HepG2 (cell line): ENCODE data around the gene CASZ1. TPM values are rescaled to one million over a fixed set of nuclear protein-coding genes. Genes with fewer than 3 reads are reported as not detected.
A peak's percentile ranks its signal among the peaks of the same experiment; 100 is the strongest.

Experiments used
- ATAC-seq: fragments of 200-7000 bp; cut with Tn5 transposase; 3 replicates; pipeline ENCODE4 v1.9.1; 2020; ENCODE audit warnings: mild to moderate bottlenecking, moderate library complexity
- BruUV-seq: library from RNA; stranded (reverse); fragments of 400-500 nt; replicated peaks from 2 replicates; lab custom pipeline; 2021; lab: Mats Ljungman, UMichigan
- CTCF ChIA-PET: fragments of 300-600 bp; formaldehyde crosslinking; extraction: SDS; loops from one replicate; lab custom pipeline; 2021; ENCODE audit warnings: low total read pairs, inconsistent platforms, low intra/inter-chr PET ratio; lab: Yijun Ruan, JAX
- POLR2A ChIA-PET: fragments of 350-600 bp; sonication (Branson Sonifier 250); formaldehyde crosslinking; loops from one replicate; lab custom pipeline; 2020; ENCODE audit warnings: antibody characterized with exemption, inconsistent platforms; lab: Yijun Ruan, JAX
- DNase-seq: peaks from one replicate; pipeline ENCODE4 v3.0.0-alpha.2; 2015; ENCODE audit warnings: low spot score
- FAIRE-seq: peaks from 3 replicates; lab custom pipeline; 2011; peaks lifted over from hg19 to GRCh38; lab: Jason Lieb, UNC
- H2AFZ ChIP-seq: one replicate; pipeline ENCODE4 v1.6.1; 2011; ENCODE audit warnings: low read length, inconsistent platforms
- H3K27ac ChIP-seq: fragments of 300-600 bp; 3 replicates; pipeline ENCODE4 v1.8.0; 2011; ENCODE audit warnings: mixed run types, mild to moderate bottlenecking, mixed read lengths, low read length, inconsistent platforms; ENCODE audit not compliant: insufficient read depth; ENCODE audit errors: extremely low read length
- H3K27me3 ChIP-seq, 2 experiments: fragments of 200-600 bp in 1 of 2; 2 replicates in 1 of 2; 3 replicates in 1 of 2; pipeline versions ENCODE4 v1.6.0 to v1.8.0; 2011; ENCODE audit warnings: low read length in 2 of 2, mild to moderate bottlenecking in 2 of 2, moderate library complexity in 2 of 2, inconsistent platforms in 1 of 2; ENCODE audit not compliant: insufficient read depth in 2 of 2, control insufficient read depth in 1 of 2
- H3K36me3 ChIP-seq, 2 experiments: fragments of 200-600 bp in 1 of 2; replicated peaks in 1 of 2; 2 replicates in 1 of 2; 3 replicates in 1 of 2; pipeline versions ENCODE4 v1.5.1 to v1.8.0; 2011; ENCODE audit warnings: low read length in 2 of 2, inconsistent platforms in 1 of 2; ENCODE audit not compliant: insufficient read depth in 2 of 2, control insufficient read depth in 1 of 2
- H3K4me1 ChIP-seq: 2 replicates; pipeline ENCODE4 v1.5.1; 2012; ENCODE audit warnings: low read length, inconsistent platforms; ENCODE audit not compliant: insufficient read depth
- H3K4me2 ChIP-seq: 2 replicates; pipeline ENCODE4 v1.6.0; 2011; ENCODE audit warnings: low read depth, low read length, inconsistent platforms
- H3K4me3 ChIP-seq, 3 experiments: fragments of 200-600 bp in 1 of 3; sonication (generic), shearing (Covaris generic) in 1 of 3; replicated peaks in 1 of 3; 2 replicates each; pipeline ENCODE4 v1.5.1; 2011 to 2016; ENCODE audit warnings: low read length in 3 of 3, inconsistent platforms in 2 of 3, low read depth in 2 of 3, mild to moderate bottlenecking in 2 of 3, control low read depth in 1 of 3, mixed read lengths in 1 of 3; ENCODE audit not compliant: insufficient read depth in 1 of 3
- H3K79me2 ChIP-seq: one replicate; pipeline ENCODE4 v1.6.1; 2011; ENCODE audit warnings: low read length, inconsistent platforms; ENCODE audit not compliant: insufficient read depth
- H3K9ac ChIP-seq: 2 replicates; pipeline ENCODE4 v1.6.0; 2011; ENCODE audit warnings: mild to moderate bottlenecking, low read depth, low read length, inconsistent platforms; ENCODE audit not compliant: insufficient read depth
- H3K9me3 ChIP-seq: 2 replicates; pipeline ENCODE4 v1.5.1; 2012; ENCODE audit warnings: mild to moderate bottlenecking, low read length
- H4K20me1 ChIP-seq: 2 replicates; pipeline ENCODE4 v1.6.0; 2011; ENCODE audit warnings: inconsistent platforms, mild to moderate bottlenecking, low read length, moderate library complexity; ENCODE audit not compliant: insufficient read depth
- CAMTA2 ChIP-seq: sonication (generic); formaldehyde crosslinking; IDR thresholded peaks from 2 replicates; pipeline ENCODE4 v1.4.0; 2020; ENCODE audit warnings: mild to moderate bottlenecking, missing genetic modification reagents, borderline replicate concordance
- HNRNPK ChIP-seq: fragments of 200-400 bp; formaldehyde crosslinking; IDR thresholded peaks from 2 replicates; pipeline ENCODE4 v1.6.1; 2018; ENCODE audit warnings: low read length, low read depth, moderate library complexity, mild to moderate bottlenecking; ENCODE audit not compliant: poor library complexity, severe bottlenecking
- HNRNPL ChIP-seq: fragments of 200-400 bp; formaldehyde crosslinking; IDR thresholded peaks from 2 replicates; pipeline ENCODE4 v1.6.1; 2017; ENCODE audit warnings: mild to moderate bottlenecking, low read depth, low read length
- JUND ChIP-seq: sonication (generic); formaldehyde crosslinking; IDR thresholded peaks from 2 replicates; pipeline ENCODE4 v1.8.0; 2022; ENCODE audit warnings: mild to moderate bottlenecking, missing genetic modification reagents
- ZNF24 ChIP-seq: fragments of 450-650 bp; IDR thresholded peaks from 2 replicates; pipeline ENCODE4 v1.6.1; 2017; ENCODE audit warnings: antibody characterized with exemption, mild to moderate bottlenecking
- WGBS: methylation state at CpG from one replicate; pipeline ENCODE4 v1.1.6; 2017; ENCODE audit warnings: low lambda C conversion rate; 5-methylcytosine and 5-hydroxymethylcytosine counted together
- in situ Hi-C: cut with HindIII; loops from 2 replicates; pipeline ENCODE4 v1.10.0; 2017; ENCODE audit warnings: low pct_unique_long_range_greater_than_20kb; ENCODE audit not compliant: extremely low pct_ligation_motif_present
- intact Hi-C: fragments of 100-400 bp; cut with micrococcal nuclease; formaldehyde crosslinking; loops from one replicate; pipeline ENCODE4 v1.10.0; 2022; ENCODE audit not compliant: unreplicated experiment
- polyA plus RNA-seq, 8 experiments: library from polyadenylated mRNA; depleted of rRNA in 3 of 8; stranded (reverse) in 7 of 8; unstranded in 1 of 8; fragments of >200 nt; fragmentation: Illumina TruSeq in 4 of 8; extraction: Trizol in 4 of 8; gene quantifications; 2 replicates each; pipeline versions ENCODE4 v1.2.1 to v1.2.3, GENCODE V29; 2011 to 2016; ENCODE audit warnings: low read depth in 4 of 8, missing spikeins in 1 of 8, mixed read lengths in 1 of 8; ENCODE audit not compliant: insufficient read depth in 1 of 8
- total RNA-seq, 5 experiments: library from RNA; depleted of rRNA; stranded (reverse); fragments of >200 nt; fragmentation: Illumina TruSeq; extraction: Trizol; gene quantifications; 2 replicates each; pipeline ENCODE4 v1.2.3, GENCODE V29; 2016; ENCODE audit warnings: low read depth in 1 of 5
- TF ChIP-seq, protein P1 (sequence below): sonication (generic); formaldehyde crosslinking; IDR thresholded peaks from 2 replicates; pipeline ENCODE4 v1.4.0; 2020; ENCODE audit warnings: missing genetic modification reagents, borderline replicate concordance
- TF ChIP-seq, protein P2 (sequence below): fragments of 450-650 bp; IDR thresholded peaks from 2 replicates; pipeline ENCODE4 v1.6.1; 2016

Gene CASZ1
- total and polyA plus RNA-seq, 2 of the 13 experiments (the other 11 are each of a cell fraction or from before 2014, with no cell fraction given): 1.9 to 3.7 TPM

DNA sequence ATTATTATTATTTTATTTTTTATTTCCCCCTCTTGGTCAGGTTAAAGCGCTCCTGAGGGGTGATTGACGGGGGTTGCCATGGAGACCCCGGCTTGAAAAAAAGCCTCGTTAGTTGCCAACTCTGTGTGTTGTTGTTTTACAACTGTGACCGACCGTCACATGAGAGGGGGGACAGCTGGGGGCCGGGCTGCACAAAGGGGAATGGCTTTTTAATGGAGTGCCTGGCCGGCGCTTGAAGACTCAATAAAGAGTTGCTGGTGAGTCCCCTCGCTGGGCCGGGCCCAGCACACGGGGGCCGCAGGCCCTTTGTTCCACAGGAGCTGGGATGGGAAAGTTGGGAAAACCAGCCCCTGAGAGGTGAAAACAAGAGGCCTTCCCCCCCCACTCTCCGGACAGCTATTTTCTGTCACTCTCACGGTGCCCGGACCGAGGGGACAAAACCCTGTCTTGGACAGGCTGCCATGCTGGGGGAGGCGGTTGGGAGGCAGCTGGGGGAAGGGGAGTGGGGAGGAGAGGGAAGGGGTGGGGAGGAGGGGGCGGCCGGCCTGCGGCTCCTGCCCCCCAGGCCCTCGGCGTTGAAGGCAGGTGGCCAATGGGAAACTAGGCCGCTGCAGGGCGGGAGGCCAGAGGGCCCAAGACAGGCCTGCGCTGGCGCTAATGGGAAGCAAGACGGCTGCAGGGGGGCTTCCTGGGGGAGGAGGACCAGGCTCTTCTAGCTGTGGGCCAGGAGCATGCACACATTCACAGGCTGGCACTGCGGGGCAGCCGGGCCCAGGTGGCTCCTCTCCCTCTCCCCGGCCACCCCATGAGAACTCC is 67.6 kb downstream of the CASZ1 start:
- Histone ChIP-seq H4K20me1 (no peaks in the 10 kb centered on the region), H3K9me3 (no peaks in the 10 kb centered on the region), H2AFZ (no peak overlapping the region), H3K4me3 (no peak overlapping the region), H3K36me3 (no peaks in the 10 kb centered on the region), H3K4me2 (no peak overlapping the region), H3K27me3 (peaks cover 4 to 28% of the 10 kb centered on the region in 2 experiments; a peak in 4 of 5 replicates), H3K79me2 (no peaks in the 10 kb centered on the region), H3K9ac (no peak overlapping the region), H3K4me1 (peaks cover 11% of the 10 kb centered on the region), H3K27ac (no peak overlapping the region)
- WGBS: 56% methylated on average over 15 of the region's 31 CpGs
- ATAC-seq (no peak), FAIRE-seq (no peak), DNase-seq (no peak)
- no peak for TF ChIP-seq ZNF24
- no peak for TF ChIP-seq CAMTA2 (CRISPR knock-in tag)
- peak; percentile 76 for TF ChIP-seq HNRNPK
- CTCF ChIA-PET: no interaction called here
- BruUV-seq: no TSS peak
- POLR2A ChIA-PET: no interaction called here
- intact Hi-C loops (no loop called here), in situ Hi-C loops (no loop called here)

DNA sequence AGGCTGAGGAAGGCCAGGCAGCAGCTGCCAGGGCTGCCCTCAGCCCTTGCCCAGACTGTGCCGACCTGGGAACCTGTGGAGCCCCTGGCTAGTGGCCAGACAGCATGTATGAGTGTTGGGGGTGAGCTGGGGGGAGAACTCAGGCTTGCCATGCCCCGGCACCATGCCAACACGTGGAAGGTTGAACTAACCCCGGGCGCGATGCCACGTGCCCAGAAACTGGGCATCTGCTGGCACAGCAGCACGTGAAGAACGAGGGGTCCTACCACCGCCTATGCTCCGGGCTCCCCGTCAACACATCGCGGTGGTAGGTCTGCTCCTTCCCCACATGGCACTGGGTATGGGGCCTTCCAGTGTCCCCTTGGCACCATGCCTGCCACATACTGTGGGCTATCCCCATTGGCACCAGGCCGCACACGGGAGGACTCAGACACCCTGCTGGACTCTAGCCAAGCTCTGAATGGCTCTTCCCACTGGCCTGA is 68.7 kb downstream of the CASZ1 start:
- Histone ChIP-seq H3K4me2 (no peak overlapping the region), H2AFZ (no peak overlapping the region), H4K20me1 (no peaks in the 10 kb centered on the region), H3K27me3 (peaks cover 5 to 22% of the 10 kb centered on the region in 2 experiments; a peak in 4 of 5 replicates), H3K27ac (no peak overlapping the region), H3K36me3 (no peaks in the 10 kb centered on the region), H3K9me3 (no peaks in the 10 kb centered on the region), H3K4me1 (peaks cover 13% of the 10 kb centered on the region), H3K9ac (no peak overlapping the region), H3K79me2 (no peaks in the 10 kb centered on the region), H3K4me3 (no peak overlapping the region)
- ChIA-PET CTCF (no interaction called here), POLR2A (no interaction called here)
- ATAC-seq (no peak), FAIRE-seq (no peak), DNase-seq (no peak)
- WGBS: 82% methylated on average over 6 of the region's 16 CpGs
- TF ChIP-seq, protein P1, sequence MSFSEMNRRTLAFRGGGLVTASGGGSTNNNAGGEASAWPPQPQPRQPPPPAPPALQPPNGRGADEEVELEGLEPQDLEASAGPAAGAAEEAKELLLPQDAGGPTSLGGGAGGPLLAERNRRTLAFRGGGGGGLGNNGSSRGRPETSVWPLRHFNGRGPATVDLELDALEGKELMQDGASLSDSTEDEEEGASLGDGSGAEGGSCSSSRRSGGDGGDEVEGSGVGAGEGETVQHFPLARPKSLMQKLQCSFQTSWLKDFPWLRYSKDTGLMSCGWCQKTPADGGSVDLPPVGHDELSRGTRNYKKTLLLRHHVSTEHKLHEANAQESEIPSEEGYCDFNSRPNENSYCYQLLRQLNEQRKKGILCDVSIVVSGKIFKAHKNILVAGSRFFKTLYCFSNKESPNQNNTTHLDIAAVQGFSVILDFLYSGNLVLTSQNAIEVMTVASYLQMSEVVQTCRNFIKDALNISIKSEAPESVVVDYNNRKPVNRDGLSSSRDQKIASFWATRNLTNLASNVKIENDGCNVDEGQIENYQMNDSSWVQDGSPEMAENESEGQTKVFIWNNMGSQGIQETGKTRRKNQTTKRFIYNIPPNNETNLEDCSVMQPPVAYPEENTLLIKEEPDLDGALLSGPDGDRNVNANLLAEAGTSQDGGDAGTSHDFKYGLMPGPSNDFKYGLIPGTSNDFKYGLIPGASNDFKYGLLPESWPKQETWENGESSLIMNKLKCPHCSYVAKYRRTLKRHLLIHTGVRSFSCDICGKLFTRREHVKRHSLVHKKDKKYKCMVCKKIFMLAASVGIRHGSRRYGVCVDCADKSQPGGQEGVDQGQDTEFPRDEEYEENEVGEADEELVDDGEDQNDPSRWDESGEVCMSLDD (CRISPR knock-in tag): no peak
- peak; percentile 67; the same call in 1 of the 2 replicates for TF ChIP-seq HNRNPL
- no peak for TF ChIP-seq JUND
- TF ChIP-seq, protein P2, sequence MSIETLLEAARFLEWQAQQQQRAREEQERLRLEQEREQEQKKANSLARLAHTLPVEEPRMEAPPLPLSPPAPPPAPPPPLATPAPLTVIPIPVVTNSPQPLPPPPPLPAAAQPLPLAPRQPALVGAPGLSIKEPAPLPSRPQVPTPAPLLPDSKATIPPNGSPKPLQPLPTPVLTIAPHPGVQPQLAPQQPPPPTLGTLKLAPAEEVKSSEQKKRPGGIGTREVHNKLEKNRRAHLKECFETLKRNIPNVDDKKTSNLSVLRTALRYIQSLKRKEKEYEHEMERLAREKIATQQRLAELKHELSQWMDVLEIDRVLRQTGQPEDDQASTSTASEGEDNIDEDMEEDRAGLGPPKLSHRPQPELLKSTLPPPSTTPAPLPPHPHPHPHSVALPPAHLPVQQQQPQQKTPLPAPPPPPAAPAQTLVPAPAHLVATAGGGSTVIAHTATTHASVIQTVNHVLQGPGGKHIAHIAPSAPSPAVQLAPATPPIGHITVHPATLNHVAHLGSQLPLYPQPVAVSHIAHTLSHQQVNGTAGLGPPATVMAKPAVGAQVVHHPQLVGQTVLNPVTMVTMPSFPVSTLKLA: 0 out of 2 replicates have a peak, but pooled peaks have one; percentile 25
- BruUV-seq: no TSS peak
- in situ Hi-C loops: no loop called here
- intact Hi-C loops: no loop called here
